Omental fat pad (tissue), 4 donors: Measurements from ENCODE around the gene CELSR3. TPM values are rescaled to one million over a fixed set of nuclear protein-coding genes. Genes with fewer than 3 reads are reported as not detected.

ENCODE experiments used
- ATAC-seq: fragments of 150-250 bp; one replicate; pipeline ENCODE4 v1.9.1; 2016; ENCODE audit warnings: mild to moderate bottlenecking, moderate library complexity; ENCODE audit not compliant: low FRiP score
- DNase-seq: peaks from one replicate; pipeline ENCODE4 v3.0.0-alpha.2; 2019; ENCODE audit warnings: low spot score
- CTCF ChIP-seq, 3 donors: fragments of 450-650 bp; IDR thresholded peaks; one replicate each; pipeline ENCODE4 v1.5.1; 2016 to 2017; ENCODE audit warnings: antibody characterized with exemption in 3 of 3, mild to moderate bottlenecking in 3 of 3, moderate library complexity in 2 of 3
- total RNA-seq, 4 donors: library from RNA; depleted of rRNA; stranded (reverse); fragments of >200 nt; gene quantifications; one replicate each; pipeline ENCODE4 v1.1.0, GENCODE V29; 2016

The CELSR3 gene
- total RNA-seq, 4 donors from 2014 or later, result 0.48 to 2.2 (median 1.1) TPM

GRCh38 chr3:48634661-48635221 lies 27.9 kb downstream of the CELSR3 start:
- DNase-seq (no peak), ATAC-seq (peak; percentile 58)
- TF ChIP-seq CTCF (IDR thresholded peaks at IDR 0.05), result no peak

- DNase-seq (no peak), ATAC-seq (no peak)
- TF ChIP-seq CTCF (IDR thresholded peaks at IDR 0.05), result no peak
These were observed 28.9 kb downstream of the CELSR3 start for GRCh38 chr3:48633743-48634142.

DNA sequence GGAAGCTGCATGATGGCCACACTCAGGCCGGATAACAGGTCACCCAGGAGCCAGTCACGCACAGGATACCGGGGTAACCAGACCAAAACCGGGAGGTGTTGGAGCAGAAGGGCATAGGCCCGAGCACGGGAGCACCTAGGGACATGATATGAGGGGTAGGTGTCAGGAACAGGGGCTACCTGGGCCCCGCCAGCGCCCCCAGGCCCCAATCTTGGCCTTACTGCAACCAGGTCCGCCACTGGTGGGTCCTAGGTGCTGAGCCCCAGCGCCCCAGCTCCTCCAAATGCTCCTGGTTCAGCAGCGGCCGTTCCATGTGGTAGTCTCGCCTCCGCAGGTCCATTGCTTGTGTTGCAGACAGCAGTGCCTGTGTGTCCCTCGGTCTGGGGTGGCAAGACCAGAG lies 29.4 kb downstream of the CELSR3 start:
- no peak for ATAC-seq
- DNase-seq, result no peak
- no peak for TF ChIP-seq CTCF (IDR thresholded peaks at IDR 0.05)

DNA sequence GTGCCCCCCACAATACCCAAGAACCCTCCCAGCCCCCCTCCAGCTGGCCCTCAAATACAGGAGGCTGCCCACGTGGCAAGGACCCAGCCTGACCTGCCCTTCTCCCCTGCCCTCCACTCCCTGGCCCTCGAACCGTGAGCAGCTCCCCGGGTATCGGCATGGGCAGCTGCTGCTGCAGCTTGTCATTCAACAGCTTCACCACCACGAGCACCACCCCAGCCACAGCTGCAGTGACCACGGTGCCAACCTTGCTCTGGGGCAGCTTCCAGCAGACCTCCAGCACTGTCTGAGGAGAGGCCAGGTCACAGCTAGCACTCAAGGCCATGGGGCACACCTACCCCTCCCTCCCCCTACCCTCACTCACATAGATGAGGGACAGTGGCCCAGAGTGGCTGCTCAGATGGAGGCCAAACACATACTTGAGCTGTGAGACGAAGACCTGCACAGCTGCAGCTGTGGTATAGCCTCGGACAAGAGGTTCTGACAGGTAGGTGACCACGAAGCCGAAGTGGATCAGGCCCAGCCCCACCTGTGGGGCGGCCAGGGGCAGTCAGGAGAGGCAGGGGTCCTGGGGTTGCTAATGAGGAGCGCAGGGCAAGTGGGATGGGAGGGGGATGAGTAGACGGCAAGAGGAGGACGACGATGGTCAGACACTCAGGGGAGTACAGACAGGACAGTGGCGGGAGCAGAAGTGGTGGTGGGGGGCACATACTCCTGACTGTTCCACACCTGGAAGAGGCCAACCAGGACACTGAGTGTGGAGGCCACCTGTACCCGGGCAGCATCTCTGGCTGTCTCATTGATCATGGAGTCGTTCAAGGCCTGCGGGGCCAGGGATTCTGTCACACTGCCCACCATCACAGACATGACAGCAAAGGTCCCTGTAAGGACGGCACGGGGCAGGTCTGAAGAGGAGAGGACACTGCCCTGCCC lies 30.9 kb downstream of the CELSR3 start:
- DNase-seq, result no peak
- no peak for ATAC-seq
- TF ChIP-seq CTCF (IDR thresholded peaks at IDR 0.05), result no peak

DNA sequence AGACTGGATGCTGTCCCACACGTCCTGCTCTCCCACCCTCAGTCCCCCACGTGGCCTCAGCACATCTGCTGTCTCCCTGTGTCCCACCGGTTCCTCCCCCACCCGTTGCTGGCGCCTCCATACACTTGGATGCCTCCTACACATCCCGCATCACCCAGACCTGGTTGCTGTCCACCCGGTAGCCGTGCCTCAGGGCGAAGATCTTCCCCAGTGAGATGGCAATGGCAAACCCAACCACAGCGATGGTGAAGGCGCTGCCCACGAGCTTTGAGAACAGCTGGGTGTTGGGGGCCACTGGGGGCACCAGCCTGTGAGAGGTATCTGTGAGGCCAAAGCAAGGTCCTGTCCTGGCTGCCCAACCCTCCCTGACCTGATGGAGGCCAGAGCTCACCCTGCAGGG lies 31.9 kb downstream of the CELSR3 start:
- TF ChIP-seq CTCF (IDR thresholded peaks at IDR 0.05), result no peak
- DNase-seq, result no peak
- no peak for ATAC-seq

DNA sequence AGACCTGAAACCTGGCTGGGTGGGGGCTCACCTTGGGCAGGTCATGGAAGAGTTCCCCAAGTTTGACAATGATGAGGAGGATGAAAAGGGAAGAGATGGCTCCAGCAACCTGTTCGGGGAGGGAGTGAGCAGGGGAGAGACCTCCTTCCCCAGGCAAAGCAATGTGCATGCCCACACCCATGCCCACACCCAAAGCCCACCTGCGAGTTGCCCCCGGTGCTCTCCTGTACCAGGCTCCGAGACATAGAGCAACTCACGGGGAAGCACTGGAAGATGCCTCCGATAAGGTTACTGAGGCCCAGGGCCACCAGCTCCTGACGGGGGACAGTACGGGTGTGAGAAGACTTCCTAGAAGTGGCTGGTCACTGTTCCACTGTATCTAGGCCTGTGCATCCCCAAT lies 32.3 kb downstream of the CELSR3 start:
- no peak for DNase-seq
- TF ChIP-seq CTCF (IDR thresholded peaks at IDR 0.05), result no peak
- no peak for ATAC-seq

- no peak for TF ChIP-seq CTCF (IDR thresholded peaks at IDR 0.05)
- no peak for DNase-seq
These were observed 32.8 kb downstream of the CELSR3 start for GRCh38 chr3:48629894-48630293.

More at GRCh38 chr3:48629894-48630293, 32.8 kb downstream of the CELSR3 start:
- ATAC-seq, result no peak
